Type B pancreatic cell (in vitro differentiated cells): Measurements from ENCODE around the gene H1-8. TPM values are rescaled to one million over a fixed set of nuclear protein-coding genes. Genes with fewer than 3 reads are reported as not detected.

Experiments used
- DNase-seq: peaks from one replicate; pipeline ENCODE4 v3.0.0; 2021; ENCODE audit warnings: mixed read lengths; ENCODE audit not compliant: unreplicated experiment; ENCODE audit errors: extremely low spot score
- H3K27ac Mint-ChIP-seq: 2 replicates; pipeline ENCODE4 v1.8.0; 2021; ENCODE audit warnings: mild to moderate bottlenecking, mixed read lengths
- H3K27me3 Mint-ChIP-seq: 2 replicates; pipeline ENCODE4 v1.8.0; 2021; ENCODE audit warnings: mixed read lengths
- H3K36me3 Mint-ChIP-seq: 2 replicates; pipeline ENCODE4 v1.8.0; 2021; ENCODE audit warnings: mixed read lengths
- H3K4me1 Mint-ChIP-seq: one replicate; pipeline ENCODE4 v1.8.0; 2021; ENCODE audit warnings: mixed read lengths; ENCODE audit not compliant: unreplicated experiment
- H3K4me3 Mint-ChIP-seq: 2 replicates; pipeline ENCODE4 v1.8.0; 2021; ENCODE audit warnings: mild to moderate bottlenecking, mixed read lengths
- H3K9me3 Mint-ChIP-seq: 2 replicates; pipeline ENCODE4 v1.8.0; 2021; ENCODE audit warnings: mixed read lengths
- CTCF ChIP-seq: fragments of 200-600 bp; sonication (generic); conservative IDR thresholded peaks from 2 replicates; pipeline ENCODE4 v1.5.0; 2021; ENCODE audit warnings: antibody characterized with exemption, mild to moderate bottlenecking
- total RNA-seq: library from RNA; stranded (reverse); gene quantifications from 2 replicates; pipeline ENCODE4 v1.2.1, GENCODE V29; 2021; ENCODE audit warnings: low replicate concordance

Gene H1-8
- total RNA-seq, 1 donor from 2014 or later = not detected

DNA sequence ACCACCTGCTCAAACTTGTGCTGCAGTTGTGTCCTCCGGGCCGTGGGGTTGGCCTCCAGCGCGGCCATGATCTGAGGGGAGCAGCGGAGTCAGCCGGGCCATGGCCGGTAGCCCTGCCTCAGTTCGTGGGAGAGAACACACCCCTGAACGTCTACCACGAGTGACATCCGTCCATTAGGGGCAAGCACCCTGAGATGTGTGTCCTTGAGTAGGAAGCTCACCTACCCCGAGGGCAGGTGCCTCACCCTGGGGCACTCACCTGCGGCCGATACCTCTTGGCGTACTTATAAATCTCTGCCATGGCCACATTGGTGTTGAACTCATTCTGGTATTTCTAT lies 13.4 kb downstream of the H1-8 start:
- Mint-ChIP-seq H3K27me3 (peaks cover 6% of the 10 kb centered on the region), H3K4me1 (peaks cover 49% of the 10 kb centered on the region), H3K36me3 (peaks cover 5% of the 10 kb centered on the region), H3K27ac (no peak overlapping the region), H3K4me3 (no peak overlapping the region), H3K9me3 (no peaks in the 10 kb centered on the region)
- TF ChIP-seq CTCF = no peak
- DNase-seq = no peak

DNA sequence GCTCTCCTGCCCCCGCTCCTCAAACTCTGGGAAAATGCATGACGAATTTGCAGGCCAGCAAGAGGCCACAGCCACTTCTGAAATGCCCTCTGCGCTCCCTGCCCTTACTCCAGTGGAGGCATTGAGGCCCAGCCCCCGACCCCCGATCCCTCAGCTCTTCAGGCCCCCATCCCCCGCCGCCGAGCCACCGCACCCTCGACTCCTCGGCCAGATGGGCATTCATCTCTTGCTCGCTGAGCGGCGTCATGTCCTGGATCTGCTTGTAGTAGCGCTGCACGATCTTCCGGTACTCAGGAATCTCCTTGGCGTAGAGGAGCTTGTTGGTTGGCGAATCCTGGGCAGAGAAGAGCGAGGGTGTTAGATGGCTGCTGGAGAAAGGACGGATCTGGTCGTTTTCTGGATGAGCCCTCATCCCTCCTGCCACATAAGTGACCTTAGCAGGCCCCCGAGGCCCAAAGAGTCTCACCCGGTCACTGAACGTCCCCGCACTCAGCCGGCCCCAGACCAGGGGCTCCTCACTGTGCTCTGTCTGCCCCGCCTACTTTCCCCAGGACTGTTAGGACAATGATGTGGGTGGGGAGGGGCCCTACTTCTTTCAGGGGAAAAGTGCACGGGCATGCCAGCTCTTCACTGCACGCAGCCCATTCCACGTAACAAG lies 14.0 kb downstream of the H1-8 start:
- TF ChIP-seq CTCF = no peak
- H3K27ac Mint-ChIP-seq = no peak overlapping the region
- peaks cover 4% of the 10 kb centered on the region for H3K27me3 Mint-ChIP-seq
- no peaks in the 10 kb centered on the region for H3K9me3 Mint-ChIP-seq
- peaks cover 5% of the 10 kb centered on the region for H3K36me3 Mint-ChIP-seq
- no peak for DNase-seq
- no peak overlapping the region for H3K4me3 Mint-ChIP-seq
- peaks cover 46% of the 10 kb centered on the region for H3K4me1 Mint-ChIP-seq

GRCh38 chr3:129557548-129557894 lies 14.5 kb downstream of the H1-8 start:
- H3K4me1 Mint-ChIP-seq = peaks cover 45% of the 10 kb centered on the region
- H3K36me3 Mint-ChIP-seq = peaks cover 5% of the 10 kb centered on the region
- H3K4me3 Mint-ChIP-seq = no peak overlapping the region
- no peak overlapping the region for H3K27ac Mint-ChIP-seq
- TF ChIP-seq CTCF = no peak
- DNase-seq = no peak
- peaks cover 4% of the 10 kb centered on the region for H3K27me3 Mint-ChIP-seq
- no peaks in the 10 kb centered on the region for H3K9me3 Mint-ChIP-seq

DNA sequence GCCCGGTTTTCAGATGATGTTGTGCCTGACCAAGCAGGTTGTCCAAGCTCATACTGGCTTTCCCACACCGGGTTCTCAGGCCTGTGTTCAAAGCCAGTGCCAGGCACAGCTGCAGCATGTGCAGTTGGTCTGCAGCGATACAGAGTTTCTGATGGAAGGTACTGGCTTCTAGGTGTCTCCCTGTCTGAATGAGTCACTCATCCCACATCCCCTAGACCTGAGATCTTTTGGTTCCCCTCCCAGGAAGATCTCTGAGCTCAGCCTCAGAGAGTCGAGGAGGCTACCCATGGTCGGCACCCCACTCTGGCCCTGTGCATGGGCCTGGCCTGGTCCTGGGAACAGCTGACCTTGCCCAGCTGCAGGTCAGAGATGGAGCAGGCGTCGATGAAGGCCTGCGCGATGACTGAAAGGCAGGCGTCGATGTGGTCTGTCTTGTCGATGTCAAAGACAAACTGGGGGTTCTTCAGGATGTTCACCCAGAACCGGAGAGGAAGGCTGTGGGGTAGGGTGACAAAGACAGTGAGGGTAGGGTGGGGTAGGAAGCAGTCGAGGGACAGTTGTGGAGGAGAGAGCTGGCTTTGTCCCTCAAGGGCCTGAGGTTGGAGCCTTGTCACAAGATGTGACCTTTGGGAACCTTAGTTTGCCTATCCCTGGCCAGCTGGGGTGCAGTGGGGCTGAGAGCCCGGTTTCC lies 15.3 kb downstream of the H1-8 start:
- no peak overlapping the region for H3K27ac Mint-ChIP-seq
- DNase-seq = no peak
- peaks cover 40% of the 10 kb centered on the region for H3K4me1 Mint-ChIP-seq
- TF ChIP-seq CTCF = no peak
- no peak overlapping the region for H3K4me3 Mint-ChIP-seq
- peaks cover 5% of the 10 kb centered on the region for H3K36me3 Mint-ChIP-seq
- no peaks in the 10 kb centered on the region for H3K27me3 Mint-ChIP-seq
- H3K9me3 Mint-ChIP-seq = no peaks in the 10 kb centered on the region

DNA sequence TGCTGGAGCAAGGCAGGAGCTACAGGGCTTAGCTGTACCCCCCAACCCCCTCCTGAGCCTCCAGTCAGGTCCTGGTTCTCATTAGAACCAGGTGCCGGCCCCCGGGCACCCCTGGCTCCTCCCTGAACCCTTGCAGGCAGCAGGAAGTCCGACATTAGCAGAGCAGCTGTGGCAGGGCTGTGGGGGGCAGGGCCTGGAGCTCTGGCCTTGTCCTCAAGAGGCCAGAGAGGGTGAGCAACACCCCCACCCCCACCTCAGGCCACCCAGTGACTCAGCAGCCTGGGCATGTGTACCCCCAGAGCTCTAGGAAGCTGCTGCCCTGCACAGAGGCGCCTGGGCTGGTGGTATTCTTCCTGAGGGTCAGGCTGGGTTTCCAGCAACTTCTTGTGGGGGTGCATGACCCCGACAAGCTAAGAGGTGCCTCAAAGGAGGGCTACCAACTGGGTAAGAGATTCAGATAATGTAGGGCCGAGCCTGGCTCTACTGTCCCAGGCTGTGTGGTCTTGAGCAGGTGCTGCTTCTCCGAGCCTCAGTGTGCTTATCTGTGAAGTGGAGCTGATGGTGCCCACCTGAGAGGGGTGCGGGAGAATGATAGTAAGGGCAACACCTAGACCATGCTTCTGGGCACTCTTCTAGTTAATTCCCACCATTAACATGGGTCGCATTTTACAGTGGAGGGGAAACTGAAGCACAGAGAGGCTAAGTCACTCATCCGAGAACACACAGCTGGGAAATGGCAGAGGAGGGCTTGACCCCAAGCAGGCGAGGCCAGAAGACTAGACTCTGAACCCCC lies 16.0 kb downstream of the H1-8 start:
- TF ChIP-seq CTCF = no peak
- peaks cover 35% of the 10 kb centered on the region for H3K4me1 Mint-ChIP-seq
- H3K4me3 Mint-ChIP-seq = no peak overlapping the region
- no peak for DNase-seq
- no peaks in the 10 kb centered on the region for H3K9me3 Mint-ChIP-seq
- H3K36me3 Mint-ChIP-seq = peaks cover 5% of the 10 kb centered on the region
- no peak overlapping the region for H3K27ac Mint-ChIP-seq
- H3K27me3 Mint-ChIP-seq = no peaks in the 10 kb centered on the region
